ENCODE results near the gene INKA1.
"Not testable (repeated sequence)": the region's sequence is repeated elsewhere in the genome, so short reads cannot be mapped to it uniquely, and the experiment has no call there.

The INKA1 gene

DNA sequence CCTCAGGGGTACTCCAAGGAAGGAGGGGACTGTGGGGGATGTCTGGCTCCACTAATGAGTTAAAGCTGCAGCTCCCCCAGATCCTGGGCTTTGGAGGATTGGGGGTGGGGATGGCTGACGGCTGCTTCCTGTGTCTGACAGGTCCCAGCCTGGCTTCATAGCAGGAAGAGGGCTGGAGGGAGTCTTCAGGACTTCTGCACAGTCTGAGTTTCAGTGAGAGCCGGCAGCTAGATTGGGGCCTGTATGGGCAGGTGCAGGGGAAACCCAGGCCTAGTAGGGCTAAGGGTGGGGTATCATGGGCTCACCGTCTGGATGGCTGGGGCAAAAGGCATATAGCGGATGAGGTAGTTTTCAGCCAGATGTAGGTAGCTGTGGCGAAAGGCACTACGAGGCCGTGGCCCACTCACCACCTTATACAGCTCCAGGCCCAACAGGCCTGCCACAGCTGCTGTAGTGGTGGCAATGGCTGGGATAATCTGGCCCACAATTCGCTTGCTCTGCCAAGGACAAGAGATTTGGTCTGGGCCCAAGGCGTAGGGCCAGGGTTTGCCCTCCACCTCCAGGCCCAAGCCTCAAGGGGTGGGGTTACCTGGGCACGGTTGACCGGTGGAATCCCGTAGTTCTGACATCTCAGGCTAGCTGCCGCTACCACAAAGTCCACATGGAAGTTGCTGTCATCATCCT lies 4.5 kb downstream of the INKA1 start:
- DNase-seq (ENCODE audit: low read depth, low spot score): no peak

DNA sequence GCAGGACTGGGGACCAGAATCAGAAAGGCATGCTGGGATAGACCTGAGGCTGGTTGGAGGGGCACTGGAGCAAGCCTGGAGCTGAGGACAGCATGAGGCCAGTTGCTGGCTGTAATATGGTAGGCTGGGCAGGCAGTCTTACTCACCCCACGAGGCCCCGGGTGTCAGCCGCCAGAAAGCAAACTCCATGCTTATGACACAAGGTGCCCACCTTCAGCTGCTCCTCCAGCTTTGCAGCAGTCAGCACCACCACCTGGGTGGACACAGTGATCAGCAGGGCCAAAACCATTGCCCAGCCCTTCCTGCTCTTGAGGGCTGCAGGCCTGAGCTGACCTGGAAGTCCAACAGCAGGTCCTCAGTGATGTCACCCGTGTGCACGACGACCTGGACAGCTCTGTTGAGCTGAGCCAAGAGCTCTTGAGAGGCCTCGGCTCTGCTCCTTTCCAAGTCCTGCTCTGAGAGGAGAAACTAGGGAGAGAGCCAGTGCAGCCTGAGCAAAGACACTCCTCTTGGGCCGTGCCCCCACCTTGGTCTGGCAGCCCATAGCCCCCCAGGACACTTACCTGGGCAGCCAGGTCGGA lies 9.9 kb downstream of the INKA1 start:
- DNase-seq (ENCODE audit: low read depth, low spot score): no peak

- DNase-seq (ENCODE audit: low read depth, low spot score): no peak
Observed at GRCh38 chr3:49813497-49814174, 10.6 kb downstream of the INKA1 start, which contains the start of gene UBA7. TSS of gene UBA7 (minus strand) at chr3:49813953. CDS start at chr3:49813787, 166 bp downstream.

DNA sequence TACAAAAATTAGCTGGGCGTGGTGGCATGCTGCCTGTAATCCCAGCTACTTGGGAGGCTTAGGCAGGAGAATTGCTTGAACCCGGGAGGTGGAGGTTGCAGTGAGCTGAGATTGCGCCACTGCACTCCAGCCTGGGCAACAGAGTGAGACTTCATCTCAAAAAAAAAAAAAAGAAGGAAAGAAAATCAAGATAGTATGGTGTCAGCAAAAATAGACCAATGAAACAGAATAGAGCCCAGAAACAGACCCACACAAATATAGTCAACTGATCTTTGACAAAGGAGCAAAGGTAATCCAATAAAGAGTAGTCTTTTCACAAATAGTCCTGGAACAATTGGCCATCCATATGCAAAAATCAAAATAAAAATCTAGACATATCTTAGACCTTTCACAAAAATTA lies 20.1 kb downstream of the INKA1 start:
- DNase-seq (ENCODE audit: low read depth, low spot score): not testable (repeated sequence)

- no peak for DNase-seq (ENCODE audit: low read depth, low spot score)
Observed at GRCh38 chr3:49826016-49826415, 23.0 kb downstream of the INKA1 start.

GRCh38 chr3:49831341-49831740 lies 28.3 kb downstream of the INKA1 start:
- no peak for DNase-seq (ENCODE audit: low read depth, low spot score)

DNA sequence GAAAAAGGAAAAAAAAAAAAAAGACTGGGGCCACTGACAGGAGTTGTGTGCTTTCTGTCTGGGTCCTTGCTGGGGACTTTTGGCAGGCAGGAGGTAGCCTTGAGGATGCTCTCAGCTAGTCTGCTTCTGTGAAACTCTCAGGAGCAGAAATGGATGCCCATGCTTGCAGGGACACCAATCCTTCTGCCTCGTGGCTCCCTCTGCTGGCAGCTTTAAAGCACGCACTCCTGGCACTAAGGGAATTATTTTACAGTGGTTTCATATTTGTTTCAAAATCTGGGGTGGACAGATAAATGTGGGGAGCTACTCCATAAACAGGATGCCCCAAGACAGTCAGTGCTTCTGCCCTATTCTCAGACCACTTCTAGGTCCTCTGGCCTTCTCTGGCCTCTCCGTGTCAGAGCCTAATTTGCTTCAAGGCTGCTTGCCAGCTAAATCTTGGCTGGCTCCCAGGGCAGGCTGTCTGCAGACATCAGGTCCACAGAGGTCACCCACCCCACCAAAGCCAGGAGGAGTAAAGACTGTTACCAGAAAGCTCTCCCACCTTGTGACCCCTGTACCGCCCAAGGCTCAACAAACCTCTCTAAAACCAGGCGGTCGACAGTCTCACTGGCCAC lies 36.2 kb downstream of the INKA1 start:
- peak; percentile 52 for DNase-seq (ENCODE audit: low read depth, low spot score)

DNA sequence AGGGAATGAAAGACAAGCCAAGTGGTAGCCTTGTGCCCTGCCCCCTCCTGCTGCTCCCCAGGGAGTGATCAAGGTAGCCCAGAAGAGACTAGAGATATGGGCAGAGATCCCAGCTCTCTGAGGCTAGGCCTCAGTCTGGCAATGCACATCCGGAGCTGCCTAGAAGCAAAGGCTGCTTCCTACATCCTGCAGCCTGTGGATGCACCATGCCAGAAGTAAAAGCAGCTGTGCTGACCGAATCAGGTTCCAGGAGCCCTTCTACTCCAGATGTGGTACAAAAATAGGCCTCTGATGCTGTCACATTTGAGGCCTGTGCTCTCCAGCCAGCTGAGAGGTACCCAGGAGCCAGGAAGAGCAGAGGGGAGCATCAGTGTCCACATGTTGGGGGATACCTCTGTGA lies 37.3 kb downstream of the INKA1 start:
- DNase-seq (ENCODE audit: low read depth, low spot score): no peak

DNA sequence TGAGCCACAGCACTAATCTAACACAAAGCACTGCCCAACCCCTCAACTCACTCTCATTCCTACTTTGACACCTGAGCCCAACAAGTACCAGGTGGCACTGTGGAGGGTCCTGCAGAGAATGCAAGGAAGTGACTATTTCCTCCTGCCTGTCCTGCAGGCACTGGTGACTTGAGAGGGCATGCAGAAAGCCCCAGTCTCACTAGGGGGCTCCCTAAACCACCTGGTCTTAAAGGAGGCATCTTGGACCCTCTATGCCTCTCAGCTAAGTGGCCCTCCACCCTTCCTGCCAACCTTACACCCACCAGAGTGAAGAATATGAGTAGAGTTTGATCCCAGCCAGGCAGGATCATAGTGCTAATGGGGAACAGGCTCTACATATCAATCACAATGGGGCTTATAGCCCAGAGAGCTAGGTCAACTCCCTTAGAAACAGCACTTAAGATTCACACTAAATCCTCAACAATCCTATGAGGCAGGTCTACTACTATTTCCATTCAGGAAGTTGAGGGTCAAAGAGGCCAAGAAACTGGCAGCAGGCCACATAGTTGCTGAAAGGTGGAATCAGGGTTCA lies 38.1 kb downstream of the INKA1 start:
- no peak for DNase-seq (ENCODE audit: low read depth, low spot score)

GRCh38 chr3:49841806-49842205 lies 38.7 kb downstream of the INKA1 start:
- DNase-seq (ENCODE audit: low read depth, low spot score): no peak

DNA sequence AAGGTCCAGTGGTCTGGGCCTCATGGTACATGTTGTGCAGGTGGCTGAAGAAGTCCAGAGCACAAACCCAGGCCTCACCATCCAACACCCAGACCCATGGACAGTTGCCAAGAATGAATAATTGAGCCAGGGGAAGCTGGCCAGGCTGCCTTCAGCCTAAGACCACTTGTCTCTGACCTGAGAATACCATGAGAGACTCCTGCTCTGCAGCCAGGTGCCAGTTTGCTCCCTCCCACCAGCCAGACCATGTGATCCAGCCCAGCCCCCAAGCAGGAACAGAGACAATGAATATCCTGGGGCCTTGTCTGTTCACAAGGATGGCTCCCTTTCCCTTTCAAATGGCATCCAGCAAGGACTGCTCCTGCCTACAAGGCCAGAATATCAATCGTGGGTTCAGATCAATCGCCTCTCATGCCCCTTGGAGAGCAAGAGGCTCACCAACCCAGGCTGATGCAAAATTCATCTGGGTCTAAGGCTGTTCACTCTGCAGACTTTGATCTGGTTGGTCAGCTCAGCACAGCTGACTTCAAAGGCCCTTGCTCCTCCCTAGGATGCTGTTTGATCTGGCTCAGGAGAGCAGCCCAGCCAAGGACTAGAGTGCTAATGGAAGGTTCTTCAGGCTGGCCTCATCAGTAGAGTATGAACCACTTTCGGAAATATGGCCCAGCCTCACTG lies 39.9 kb downstream of the INKA1 start:
- no peak for DNase-seq (ENCODE audit: low read depth, low spot score)

DNA sequence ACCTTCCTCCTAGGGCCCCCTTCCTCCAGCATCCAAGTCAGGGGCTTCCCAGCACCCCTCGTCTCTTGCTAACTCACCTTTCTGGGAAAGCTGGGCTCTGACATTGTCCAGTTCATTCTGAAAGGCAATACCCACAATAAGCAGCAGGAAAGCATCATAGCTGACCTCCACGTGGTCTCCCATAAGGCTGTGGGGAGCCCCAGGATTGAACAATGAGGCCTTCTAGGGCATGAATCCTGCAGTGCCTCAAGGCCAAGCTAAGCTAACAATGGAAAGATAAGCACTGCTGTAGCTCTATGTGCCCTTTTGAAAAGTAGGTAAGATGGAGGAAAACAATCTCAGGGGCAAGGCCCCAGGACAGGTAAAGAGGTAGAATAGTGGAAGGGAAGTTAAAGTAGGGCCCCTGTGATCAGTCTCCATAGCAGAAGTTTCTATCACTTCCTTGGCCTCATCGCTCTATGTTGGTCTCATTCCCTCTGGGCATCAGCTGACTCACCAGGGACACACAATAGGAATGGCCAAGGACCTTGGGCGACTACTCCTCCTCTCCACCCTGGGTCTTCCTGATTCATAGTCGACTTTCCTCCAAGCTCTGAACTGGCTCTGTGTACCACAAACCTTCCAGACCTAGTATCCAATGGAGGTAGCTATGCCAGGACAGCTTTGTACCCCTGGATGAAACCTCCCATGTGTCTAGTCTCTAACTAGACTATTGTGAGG lies 41.6 kb downstream of the INKA1 start:
- no peak for DNase-seq (ENCODE audit: low read depth, low spot score)

GRCh38 chr3:49845694-49846093 lies 42.6 kb downstream of the INKA1 start:
- DNase-seq (ENCODE audit: low read depth, low spot score): no peak
